Lower leg skin (tissue), 3 donors: ENCODE data around the gene IRF2.

Source experiments
- CTCF ChIP-seq, 3 donors: fragments of 450-650 bp; IDR thresholded peaks; one replicate each; pipeline ENCODE4 v1.5.1; 2016; ENCODE audit warnings: antibody characterized with exemption in 3 of 3, mild to moderate bottlenecking in 3 of 3, moderate library complexity in 2 of 3
- POLR2A ChIP-seq, 2 donors: fragments of 450-650 bp; IDR thresholded peaks; one replicate each; pipeline ENCODE4 v1.6.1; 2016 to 2017; ENCODE audit warnings: antibody characterized with exemption in 2 of 2, mild to moderate bottlenecking in 1 of 2, moderate library complexity in 1 of 2

DNA sequence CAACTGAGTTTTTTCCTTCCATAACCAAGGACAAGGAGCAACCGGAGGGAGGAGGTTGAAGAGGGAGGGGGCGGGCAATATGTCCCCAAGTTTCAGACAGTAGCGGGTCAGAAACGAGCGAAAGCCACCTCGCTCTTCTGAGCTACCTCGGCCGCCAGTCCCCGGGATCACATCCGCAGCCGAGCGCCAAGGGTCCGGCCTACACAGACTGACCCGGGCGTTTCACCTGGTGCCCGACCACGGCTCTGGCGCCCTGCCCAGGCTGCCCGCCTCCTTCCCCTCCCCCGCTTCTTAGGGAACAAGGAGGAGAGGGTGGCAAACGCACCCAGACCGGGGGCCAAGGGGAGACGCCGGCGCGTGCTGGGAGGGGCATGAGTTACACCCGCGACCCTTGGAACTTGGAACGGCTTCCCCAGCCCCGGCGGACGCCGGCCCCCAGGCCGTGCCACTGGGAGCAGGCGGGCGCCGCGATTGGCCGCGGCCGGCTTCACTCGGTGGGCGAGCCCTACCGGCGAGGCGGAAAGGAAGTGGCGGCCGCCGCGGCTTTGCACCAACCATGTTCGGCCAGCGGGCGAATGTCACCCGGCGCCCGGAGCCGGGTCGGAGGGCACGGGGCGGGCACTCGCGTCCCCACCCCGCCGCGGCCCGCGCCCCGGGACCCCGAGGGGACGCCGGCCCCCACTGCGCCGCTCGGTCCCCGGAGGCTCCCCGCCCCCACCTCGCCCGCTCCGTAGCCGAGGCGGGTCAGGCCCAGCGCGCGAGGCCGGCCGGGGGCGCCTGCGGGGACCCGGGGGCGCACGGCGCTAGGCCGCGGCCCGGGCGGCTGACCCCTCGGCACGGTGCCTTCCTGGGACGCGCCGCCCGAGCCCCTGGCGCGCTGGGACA lies 1.5 kb downstream of the IRF2 start:
- TF ChIP-seq CTCF (IDR thresholded peaks at IDR 0.05) = peak in 1 of 3 donors; percentile 11
- no peak for TF ChIP-seq POLR2A (IDR thresholded peaks at IDR 0.05)
